SK-N-SH (cell line): Measurements from ENCODE around the gene GSTO1. TPM values are rescaled to one million over a fixed set of nuclear protein-coding genes. Genes with fewer than 3 reads are reported as not detected.

Experiments used
- CTCF ChIA-PET: fragments of 300-600, 350-600 bp; formaldehyde crosslinking; extraction: SDS; loops from one replicate; lab custom pipeline; 2021; lab: Yijun Ruan, JAX
- POLR2A ChIA-PET: fragments of 350-600 bp; sonication (Branson Sonifier 250); formaldehyde crosslinking; extraction: SDS; loops from one replicate; lab custom pipeline; 2020; ENCODE audit warnings: antibody characterized with exemption, inconsistent platforms; lab: Yijun Ruan, JAX
- DNase-seq: peaks from one replicate; pipeline ENCODE4 v3.0.0; 2012
- H2AFZ ChIP-seq: fragments of 200-600 bp; sonication (generic); 2 replicates; pipeline ENCODE4 v1.8.1; 2016; ENCODE audit warnings: antibody characterized with exemption, mild to moderate bottlenecking, low read depth
- H3F3A ChIP-seq: fragments of 200-600 bp; sonication (generic); replicated peaks from 2 replicates; pipeline ENCODE3; 2016; ENCODE audit warnings: antibody characterized with exemption, mild to moderate bottlenecking; ENCODE audit not compliant: insufficient read depth
- H3K27ac ChIP-seq, 2 experiments: fragments of 200-500 bp in 1 of 2; fragments of 200-600 bp in 1 of 2; sonication (Bioruptor generic) in 1 of 2; sonication (generic), shearing (Covaris generic) in 1 of 2; 2 replicates each; pipeline versions ENCODE4 v1.5.1 to v1.6.1; 2014 to 2016; ENCODE audit warnings: low read depth in 2 of 2, inconsistent platforms in 1 of 2, low read length in 1 of 2, mild to moderate bottlenecking in 1 of 2, mixed read lengths in 1 of 2
- H3K27me3 ChIP-seq: fragments of 200-600 bp; sonication (generic), shearing (Covaris generic); 2 replicates; pipeline ENCODE4 v1.6.1; 2016; ENCODE audit warnings: mixed run types; ENCODE audit not compliant: insufficient read depth
- H3K36me3 ChIP-seq, 2 experiments: fragments of 200-500 bp in 1 of 2; fragments of 200-600 bp in 1 of 2; sonication (Bioruptor generic) in 1 of 2; sonication (generic) in 1 of 2; replicated peaks in 1 of 2; 2 replicates each; pipeline versions ENCODE3 to v1.5.1; 2014 to 2016; ENCODE audit warnings: low read length in 1 of 2, mild to moderate bottlenecking in 1 of 2; ENCODE audit not compliant: insufficient read depth in 2 of 2, control insufficient read depth in 1 of 2
- H3K4me1 ChIP-seq, 2 experiments: fragments of 200-500 bp in 1 of 2; fragments of 200-600 bp in 1 of 2; sonication (Bioruptor generic) in 1 of 2; sonication (generic), shearing (Covaris generic) in 1 of 2; 2 replicates each; pipeline versions ENCODE4 v1.5.1 to v1.6.1; 2014 to 2016; ENCODE audit warnings: low read depth in 1 of 2, low read length in 1 of 2, mixed run types in 1 of 2; ENCODE audit not compliant: insufficient read depth in 2 of 2, control insufficient read depth in 1 of 2
- H3K4me2 ChIP-seq: fragments of 200-600 bp; sonication (generic), shearing (Covaris generic); 2 replicates; pipeline ENCODE4 v1.6.1; 2017; ENCODE audit warnings: mixed run types
- H3K4me3 ChIP-seq, 2 experiments: fragments of 200-500 bp in 1 of 2; fragments of 200-600 bp in 1 of 2; sonication (Bioruptor generic) in 1 of 2; sonication (generic), shearing (Covaris generic) in 1 of 2; 2 replicates each; pipeline versions ENCODE4 v1.5.1 to v1.8.1; 2014 to 2016; ENCODE audit warnings: low read depth in 2 of 2, inconsistent platforms in 1 of 2, low read length in 1 of 2, mild to moderate bottlenecking in 1 of 2, mixed read lengths in 1 of 2, moderate library complexity in 1 of 2
- H3K79me2 ChIP-seq: fragments of 200-600 bp; sonication (generic); 2 replicates; pipeline ENCODE4 v1.8.1; 2017; ENCODE audit warnings: mild to moderate bottlenecking; ENCODE audit not compliant: insufficient read depth
- H3K9ac ChIP-seq: fragments of 200-600 bp; sonication (generic); 2 replicates; pipeline ENCODE4 v1.6.1; 2017; ENCODE audit warnings: mixed run types
- H3K9me2 ChIP-seq: fragments of 200-600 bp; sonication (generic); 2 replicates; pipeline ENCODE4 v1.6.1; 2017; ENCODE audit warnings: mixed run types
- H3K9me3 ChIP-seq: fragments of 200-600 bp; sonication (generic); 2 replicates; pipeline ENCODE4 v1.6.1; 2017; ENCODE audit warnings: mixed run types, mild to moderate bottlenecking, moderate library complexity
- H4K20me1 ChIP-seq: fragments of 200-600 bp; sonication (generic); 2 replicates; pipeline ENCODE4 v1.6.1; 2017; ENCODE audit warnings: mild to moderate bottlenecking, mixed run types; ENCODE audit not compliant: insufficient read depth
- CTCF ChIP-seq: fragments of 200-600 bp; sonication (generic); IDR thresholded peaks from 2 replicates; pipeline ENCODE4 v1.6.1; 2017; ENCODE audit warnings: antibody characterized with exemption, mild to moderate bottlenecking, moderate library complexity
- EZH2phosphoT487 ChIP-seq: fragments of 200-600 bp; sonication (generic); IDR thresholded peaks from 2 replicates; pipeline ENCODE4 v1.6.1; 2017; ENCODE audit warnings: low read depth, mixed run types, mild to moderate bottlenecking, antibody characterized with exemption, moderate library complexity, borderline replicate concordance
- GATA2 ChIP-seq: sonication (generic); formaldehyde crosslinking; IDR thresholded peaks from 2 replicates; pipeline ENCODE4 v1.5.0; 2020; ENCODE audit warnings: mild to moderate bottlenecking, missing genetic modification reagents
- IRF3 ChIP-seq: fragments of 150-350 bp; IDR thresholded peaks from 2 replicates; pipeline ENCODE4 v1.6.1; 2016; ENCODE audit warnings: mild to moderate bottlenecking, low read depth, low read length
- JUND ChIP-seq: IDR thresholded peaks from 2 replicates; pipeline ENCODE4 v1.4.0; 2012
- MAX ChIP-seq: IDR thresholded peaks from 2 replicates; pipeline ENCODE4 v1.4.0; 2012; ENCODE audit warnings: low read depth
- MXI1 ChIP-seq: IDR thresholded peaks from 2 replicates; pipeline ENCODE4 v1.6.1; 2012; ENCODE audit warnings: mild to moderate bottlenecking, low read depth, low read length, improper control_type of control experiment
- RFX5 ChIP-seq: IDR thresholded peaks from 2 replicates; pipeline ENCODE4 v1.6.1; 2012; ENCODE audit warnings: mild to moderate bottlenecking, improper control_type of control experiment, low read length
- TEAD4 ChIP-seq: IDR thresholded peaks from 2 replicates; pipeline ENCODE4 v1.4.0; 2012; ENCODE audit warnings: mild to moderate bottlenecking, borderline replicate concordance; ENCODE audit not compliant: insufficient read depth
- WGBS: methylation state at CpG from one replicate; pipeline ENCODE4 v1.1.6; 2017; ENCODE audit warnings: low lambda C conversion rate; 5-methylcytosine and 5-hydroxymethylcytosine counted together
- polyA plus RNA-seq, 3 experiments: library from polyadenylated mRNA; depleted of rRNA; stranded (reverse); fragments of >200 nt; gene quantifications; 2 replicates each; pipeline ENCODE4 v1.2.3, GENCODE V29; 2012

The GSTO1 gene
- polyA plus RNA-seq, 1 of the 3 experiments (the other 2 are of a cell fraction), result 126 TPM

- no peaks in the 10 kb centered on the region for H3K9me2 ChIP-seq
- H3K27me3 ChIP-seq, result no peaks in the 10 kb centered on the region
- no peaks in the 10 kb centered on the region for H3K79me2 ChIP-seq
- H3K4me1 ChIP-seq, result peaks cover 22 to 33% of the 10 kb centered on the region in 2 experiments
- no peak overlapping the region for H3K4me2 ChIP-seq
- H3K9ac ChIP-seq, result no peak overlapping the region
- H2AFZ ChIP-seq, result no peak overlapping the region
- no peaks in the 10 kb centered on the region for H3K36me3 ChIP-seq
- H4K20me1 ChIP-seq, result no peaks in the 10 kb centered on the region
- WGBS, result 87% methylated on average over 13 of the region's 17 CpGs
- peaks cover 23% of the 10 kb centered on the region for H3F3A ChIP-seq
- no peaks in the 10 kb centered on the region for H3K9me3 ChIP-seq
- no peak overlapping the region; a peak in 1 of 4 replicates for H3K4me3 ChIP-seq
- peak overlapping the region; percentile 96 to 98 for H3K27ac ChIP-seq
- DNase-seq, result no peak
- POLR2A ChIA-PET, result no interaction called here
- CTCF ChIA-PET, result interaction anchor here (0.6 to 3.5 kb wide), 9 partner anchors 8 to 325 kb away, joined by 3 to 46 read pairs (median 7); partner anchors contain the start of genes CFAP58 and ITPRIP
- TF ChIP-seq CTCF, result peak; percentile 59
- TF ChIP-seq MAX, result no peak
- TF ChIP-seq RFX5, result no peak
- no peak for TF ChIP-seq TEAD4
These were observed 43.3 kb downstream of the GSTO1 start for GRCh38 chr10:104297697-104298660.

GRCh38 chr10:104299031-104299904 lies 44.6 kb downstream of the GSTO1 start:
- CTCF ChIA-PET, result interaction anchor here (0.7 to 3.5 kb wide), 10 partner anchors 8 to 323 kb away, joined by 3 to 46 read pairs (median 8); partner anchors contain the start of genes CFAP58 and ITPRIP

More at GRCh38 chr10:104299031-104299904, 44.6 kb downstream of the GSTO1 start:
- Histone ChIP-seq H2AFZ (no peak overlapping the region; the same call in 1 of the 2 replicates), H3K9me2 (no peaks in the 10 kb centered on the region), H3K4me1 (peaks cover 22 to 33% of the 10 kb centered on the region in 2 experiments), H3K4me2 (peak overlapping the region; percentile 83), H3K27ac (peak overlapping the region; percentile 96 to 98), H3K9ac (peak overlapping the region; percentile 82), H3K4me3 (no peak overlapping the region), H3K79me2 (no peaks in the 10 kb centered on the region)
- WGBS, result 87% methylated on average over 13 of the region's 13 CpGs
- DNase-seq, result peak; percentile 46
- TF ChIP-seq JUND (no peak), IRF3 (no peak), EZH2phosphoT487 (no peak), MXI1 (no peak), TEAD4 (no peak), GATA2 (CRISPR knock-in tag) (0 out of 2 replicates have a peak, but pooled peaks have one; percentile 37)
- TF ChIP-seq, all 33 proteins: peak for 1
- POLR2A ChIA-PET, result no interaction called here
- no peaks in the 10 kb centered on the region for H4K20me1 ChIP-seq
- H3K9me3 ChIP-seq, result no peaks in the 10 kb centered on the region
- H3K27me3 ChIP-seq, result no peaks in the 10 kb centered on the region
- H3K36me3 ChIP-seq, result no peaks in the 10 kb centered on the region
- H3F3A ChIP-seq, result peaks cover 19% of the 10 kb centered on the region
